ENCODE measurements around the gene KCNK16.

The KCNK16 gene

GRCh38 chr6:39341937-39342336 lies 19.4 kb upstream of the KCNK16 start:
- no peak for DNase-seq (ENCODE audit: low spot score)

DNA sequence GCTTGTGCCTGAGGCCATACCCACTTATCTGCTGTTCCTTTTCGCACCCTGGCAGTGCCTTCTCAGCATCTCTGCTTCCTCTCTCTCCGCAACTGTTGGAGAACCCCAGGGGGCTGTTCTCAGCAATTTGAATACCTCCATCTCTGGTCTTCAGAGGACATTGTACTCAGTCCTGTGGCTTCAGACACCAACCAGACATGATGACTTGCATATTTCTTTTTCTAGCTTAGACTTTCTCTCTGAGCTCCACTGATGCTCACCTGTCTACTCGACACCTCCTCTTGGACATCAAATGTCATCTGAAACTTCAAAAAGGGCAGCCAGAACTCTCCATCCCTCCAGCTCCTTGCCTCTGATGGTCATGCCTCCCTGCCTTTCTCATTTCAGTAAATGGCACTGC lies 18.9 kb upstream of the KCNK16 start:
- DNase-seq (ENCODE audit: low spot score): no peak

DNA sequence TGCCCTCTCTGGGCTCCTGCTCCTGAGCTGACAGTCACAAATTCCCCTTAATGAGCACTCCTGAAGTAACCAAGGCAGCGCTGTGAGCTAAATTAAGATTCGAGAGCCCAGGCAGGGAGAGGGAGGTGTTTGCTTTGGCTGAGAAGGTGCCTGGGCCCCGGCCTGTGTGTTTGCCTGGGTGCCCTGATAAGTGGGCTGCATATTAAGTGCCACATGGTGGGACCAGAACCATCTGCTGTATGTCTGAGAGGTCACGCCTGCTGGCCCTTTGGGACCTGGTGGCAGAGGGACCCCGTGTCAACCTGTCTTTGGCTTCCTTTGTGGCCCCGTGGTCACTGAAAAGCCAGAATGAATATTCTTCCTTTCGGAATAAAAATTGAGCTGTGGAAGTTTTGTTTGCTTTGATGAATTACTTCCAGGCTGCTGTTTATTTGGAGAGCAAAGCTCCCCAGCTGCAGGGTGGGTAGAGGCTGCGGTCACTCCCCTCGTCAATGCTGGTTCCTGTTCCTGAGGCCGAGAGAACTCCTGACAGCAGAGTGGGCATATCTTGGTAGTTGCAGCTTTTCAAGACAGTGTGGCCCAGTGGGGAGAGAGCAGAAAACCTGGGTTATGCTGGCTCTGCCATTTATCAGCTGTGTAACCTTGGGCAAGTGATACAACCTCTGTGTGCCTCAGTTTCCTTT lies 17.5 kb upstream of the KCNK16 start:
- no peak for DNase-seq (ENCODE audit: low spot score)

DNA sequence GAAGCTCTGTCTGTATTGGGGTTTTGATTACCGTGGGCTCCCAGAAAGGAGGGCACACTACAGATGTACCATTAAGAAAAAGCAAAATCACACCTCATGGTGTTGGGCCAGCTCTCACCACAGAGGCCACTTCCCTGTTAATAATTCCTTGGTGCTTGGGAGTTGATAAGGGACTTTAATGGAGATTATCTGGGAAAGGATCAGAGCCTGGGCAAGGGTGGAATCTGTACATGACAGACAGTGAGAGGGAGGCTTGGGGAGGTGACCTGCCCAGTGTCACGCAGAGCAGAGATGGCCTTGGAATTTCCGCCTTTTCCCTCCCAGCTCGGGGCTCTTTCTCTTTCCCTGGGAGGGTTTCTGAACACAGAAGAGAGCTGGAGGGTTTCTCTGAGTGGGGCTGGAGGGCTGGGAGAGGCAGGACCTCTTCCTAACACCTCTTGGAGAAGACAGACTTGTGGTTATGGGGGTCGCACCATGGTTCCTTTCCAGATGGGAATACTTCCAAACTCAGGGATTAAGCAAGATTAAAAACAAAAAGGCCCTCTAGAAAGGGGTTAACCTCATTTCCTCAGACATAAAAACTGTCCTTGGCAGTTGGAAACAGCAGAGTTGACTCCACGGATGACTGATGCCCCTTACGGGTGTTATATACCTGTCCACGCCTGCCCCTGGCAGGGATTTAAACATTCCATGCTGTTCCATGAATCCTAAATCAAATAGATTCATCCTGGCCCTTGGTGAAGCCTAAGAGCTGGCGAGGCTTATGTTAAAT lies 16.8 kb upstream of the KCNK16 start:
- DNase-seq (ENCODE audit: low spot score): no peak

DNA sequence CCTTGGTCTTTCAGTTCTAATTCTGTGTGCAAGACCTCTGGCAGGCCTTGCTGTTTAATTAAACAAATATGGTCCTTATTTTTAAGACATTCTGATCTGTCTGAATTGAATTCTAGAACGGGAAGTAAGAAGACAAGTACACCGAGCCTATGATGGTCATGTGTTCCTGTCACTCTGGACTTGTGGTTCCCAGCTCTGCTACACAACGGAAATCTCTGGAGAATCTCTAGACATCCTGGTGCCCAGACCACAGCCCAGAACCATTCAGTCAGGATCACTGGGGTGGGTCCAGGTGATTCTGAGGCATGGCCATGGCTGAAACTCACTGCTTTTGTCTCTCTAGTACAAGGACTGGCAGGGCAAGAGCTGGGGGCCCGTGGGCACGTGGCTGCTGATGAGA lies 15.9 kb upstream of the KCNK16 start:
- DNase-seq (ENCODE audit: low spot score): no peak

DNA sequence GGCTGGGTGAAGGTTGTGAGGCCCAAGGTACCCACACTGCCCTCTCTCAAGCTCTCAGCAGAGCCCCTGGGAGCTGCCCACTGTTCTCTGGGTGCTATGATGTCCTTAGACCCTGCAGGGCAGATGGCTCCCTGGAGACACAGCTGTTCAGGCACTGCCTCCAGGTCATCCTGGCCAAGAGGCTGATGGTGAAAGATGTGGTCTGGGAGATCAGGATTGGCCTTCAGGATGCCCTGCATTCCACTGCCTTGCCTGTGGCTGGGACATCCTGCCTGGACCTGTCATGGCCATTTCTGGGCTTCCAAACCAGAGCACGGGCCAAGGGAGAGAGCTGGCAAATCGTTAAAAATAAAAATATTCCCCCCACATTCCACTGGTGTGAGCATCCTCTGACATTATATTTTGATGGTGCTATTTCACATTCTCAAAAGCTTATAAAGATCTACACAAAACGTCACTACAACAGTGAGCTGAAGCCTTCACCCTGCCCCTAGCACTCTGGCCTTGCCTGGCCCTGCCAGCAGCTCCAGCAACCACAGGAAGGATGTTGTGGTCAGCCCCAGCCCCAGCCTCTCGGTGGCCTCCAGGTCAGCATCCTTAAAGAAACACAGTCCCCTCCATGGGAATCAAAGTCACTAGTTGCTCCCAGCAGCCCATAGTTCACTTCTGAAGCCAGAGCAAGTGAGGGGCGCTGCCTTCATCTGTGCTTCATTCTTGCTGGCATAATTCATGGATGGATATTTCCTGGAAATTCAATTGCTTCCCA lies 13.5 kb upstream of the KCNK16 start:
- peak; percentile 49 for DNase-seq (ENCODE audit: low spot score)

GRCh38 chr6:39333644-39334438 lies 11.3 kb upstream of the KCNK16 start:
- no peak for DNase-seq (ENCODE audit: low spot score)

DNA sequence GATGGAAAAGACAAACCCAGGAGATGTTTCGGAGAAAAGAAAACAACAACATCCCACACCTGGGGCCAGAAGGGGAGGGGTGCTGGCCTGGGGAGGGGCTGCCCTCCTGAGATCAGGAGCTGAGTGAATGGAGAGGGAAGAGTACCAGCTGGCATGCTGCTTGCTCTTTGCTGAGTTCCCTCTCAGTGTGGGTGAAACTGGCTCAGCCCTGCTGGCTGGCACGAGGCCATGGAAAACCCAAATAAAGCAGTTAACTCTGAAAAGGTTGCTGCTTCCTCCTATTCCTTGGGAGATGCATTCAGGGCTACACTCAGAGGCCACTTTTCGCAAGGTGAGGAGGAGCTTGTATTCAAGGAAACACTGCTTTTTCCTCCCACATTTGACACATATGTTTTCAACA lies 8.0 kb upstream of the KCNK16 start:
- DNase-seq (ENCODE audit: low spot score): no peak

GRCh38 chr6:39330057-39330456 lies 7.6 kb upstream of the KCNK16 start:
- DNase-seq (ENCODE audit: low spot score): no peak

- no peak for DNase-seq (ENCODE audit: low spot score)
Measured at GRCh38 chr6:39328066-39328465, 5.6 kb upstream of the KCNK16 start.

GRCh38 chr6:39327507-39327906 lies 5.0 kb upstream of the KCNK16 start:
- no peak for DNase-seq (ENCODE audit: low spot score)

GRCh38 chr6:39321761-39322160 lies 741 bp downstream of the KCNK16 start:
- no peak for DNase-seq (ENCODE audit: low spot score)

DNA sequence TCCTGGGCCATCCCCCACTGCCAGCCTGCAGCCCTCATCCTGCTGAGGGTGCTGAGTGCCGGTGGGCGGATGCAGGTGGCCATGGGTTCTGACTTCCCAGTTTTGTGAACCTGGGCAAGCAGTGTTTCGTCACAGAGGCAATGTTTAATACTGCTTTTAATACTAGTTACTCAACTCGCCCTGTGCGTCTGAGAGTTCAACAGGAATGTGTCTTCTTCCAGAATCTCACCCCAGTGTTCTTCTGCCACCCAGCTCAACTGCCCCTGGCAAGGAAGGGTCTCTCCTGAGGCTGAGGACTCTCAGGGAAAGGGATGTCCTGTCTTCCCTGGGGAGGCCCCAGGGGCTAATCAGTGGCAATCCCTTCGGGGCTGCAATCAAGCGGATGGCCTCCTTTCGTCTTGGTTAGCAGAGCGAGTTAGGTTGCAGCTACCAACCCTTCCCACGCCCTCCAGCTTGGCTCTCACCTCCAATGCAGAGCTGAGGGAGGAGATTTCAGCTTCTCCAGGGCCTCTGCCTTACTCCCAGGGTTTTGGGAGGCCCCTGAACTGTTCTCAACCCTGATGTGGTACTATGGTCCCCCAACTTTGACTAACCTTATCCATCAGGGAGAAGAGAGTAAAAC lies 2.0 kb downstream of the KCNK16 start:
- no peak for DNase-seq (ENCODE audit: low spot score)

GRCh38 chr6:39319621-39320362 lies 2.7 kb downstream of the KCNK16 start:
- no peak for DNase-seq (ENCODE audit: low spot score)

GRCh38 chr6:39317256-39317655 lies 5.2 kb downstream of the KCNK16 start:
- no peak for DNase-seq (ENCODE audit: low spot score)

DNA sequence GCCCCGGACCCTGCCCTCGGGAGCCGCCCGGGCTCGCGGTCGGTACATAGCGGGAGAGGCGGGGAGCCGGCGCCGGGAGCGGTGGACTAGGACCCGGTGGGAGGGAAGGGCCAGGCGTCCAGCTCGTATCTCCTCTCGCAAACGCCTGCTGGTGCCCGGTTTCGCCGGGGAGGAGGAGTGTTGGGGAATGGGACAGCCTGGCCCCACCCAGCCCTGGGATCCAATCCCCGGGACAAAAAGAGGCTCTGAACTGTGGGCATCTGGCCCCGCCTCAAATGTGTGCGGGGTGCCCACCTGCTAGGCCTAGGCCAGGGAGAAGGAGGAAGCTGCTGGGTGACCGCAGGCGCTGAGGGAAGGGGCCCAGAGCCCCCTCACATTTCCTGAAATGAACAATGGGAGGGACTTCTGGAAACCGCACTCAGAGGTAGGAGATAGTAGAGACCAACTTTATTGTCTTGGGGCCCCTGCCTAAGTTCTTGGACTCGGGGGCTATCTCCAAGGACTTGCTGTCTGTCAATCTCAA lies 8.2 kb downstream of the KCNK16 start, which contains the start of gene KCNK17:
TSS of gene KCNK17 (minus strand) at position 147 of the 523 bp plus-strand sequence. CDS start at position 48, 99 bp downstream.
- DNase-seq (ENCODE audit: low spot score): no peak

DNA sequence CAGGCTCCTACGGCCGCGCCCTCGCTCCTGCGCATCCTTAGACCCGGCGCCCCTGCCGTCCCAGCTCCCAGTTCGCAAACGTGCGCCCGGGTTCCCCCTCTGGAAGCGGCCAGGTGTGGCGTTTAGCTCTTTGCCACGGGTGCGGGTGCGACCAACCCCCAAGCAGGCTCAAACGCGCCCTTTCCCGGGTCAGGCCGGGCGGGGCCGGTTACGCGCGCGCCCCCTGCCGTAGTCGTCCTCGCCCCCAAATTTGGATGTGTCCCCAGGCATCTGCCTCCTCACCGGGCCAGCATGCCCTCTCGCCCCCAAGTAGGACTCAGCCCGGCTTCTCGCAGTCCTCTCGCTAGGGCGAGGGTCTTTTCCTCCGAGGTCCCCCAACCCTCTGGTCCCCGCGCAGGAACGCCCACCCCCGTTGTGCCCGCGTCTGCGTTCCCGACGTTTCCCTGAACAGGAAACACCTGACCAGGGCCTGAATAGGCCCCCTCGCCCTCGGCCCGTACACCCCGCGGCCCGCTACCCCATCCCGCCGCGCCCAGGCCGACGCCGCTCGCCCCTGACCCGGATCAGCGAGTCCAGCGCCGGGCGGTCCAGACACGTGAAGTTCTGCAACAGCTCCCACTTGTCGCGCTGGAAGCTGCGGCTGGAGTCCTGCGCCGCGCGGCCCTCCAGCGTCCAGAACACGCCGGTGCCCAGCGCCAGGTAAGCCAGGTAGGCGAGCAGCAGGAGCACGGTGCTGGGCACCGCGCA lies 8.8 kb downstream of the KCNK16 start:
- DNase-seq (ENCODE audit: low spot score): no peak

DNA sequence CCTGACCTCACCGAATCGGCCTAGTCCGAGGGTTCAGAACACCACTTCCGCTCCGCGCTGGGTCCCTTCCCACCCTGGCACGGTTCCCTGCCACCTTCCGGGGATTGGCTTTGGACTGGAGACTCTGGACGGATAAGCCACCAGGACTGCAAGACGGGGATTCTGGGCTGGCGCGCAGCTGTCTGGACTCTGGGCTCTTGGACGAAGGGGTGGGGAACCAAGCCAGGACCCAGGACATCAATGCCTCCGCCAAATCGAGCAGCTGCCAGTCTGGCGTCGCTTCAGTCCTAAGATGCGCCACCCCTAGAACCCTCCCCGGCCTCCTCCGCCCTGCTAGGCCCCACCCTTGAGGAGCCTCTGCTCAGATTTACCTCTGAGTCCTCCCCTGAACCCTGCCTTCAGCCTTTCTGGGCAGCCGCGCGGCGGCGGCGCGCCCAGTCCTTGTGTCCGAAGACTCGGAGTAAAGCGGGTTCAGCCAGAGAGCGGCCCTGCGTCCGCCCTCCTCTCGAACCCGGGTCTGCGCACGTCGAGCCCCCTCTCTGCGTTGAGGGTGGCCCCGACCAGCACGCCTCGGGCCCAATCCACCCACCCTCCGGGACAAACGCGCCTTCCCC lies 9.5 kb downstream of the KCNK16 start:
- no peak for DNase-seq (ENCODE audit: low spot score)

GRCh38 chr6:39310542-39310941 lies 12.0 kb downstream of the KCNK16 start:
- no peak for DNase-seq (ENCODE audit: low spot score)

Data from hepatic stellate cell (primary cell).